GM18508 (cell line): ENCODE results near the gene CREBL2.

Experiments used
- ATAC-seq: cut with Tn5 transposase; IDR thresholded peaks from one replicate; pipeline ENCODE4 v1.9.1; 2021; ENCODE audit warnings: moderate number of reproducible peaks; ENCODE audit not compliant: insufficient read depth, unreplicated experiment

CREBL2 gene

DNA sequence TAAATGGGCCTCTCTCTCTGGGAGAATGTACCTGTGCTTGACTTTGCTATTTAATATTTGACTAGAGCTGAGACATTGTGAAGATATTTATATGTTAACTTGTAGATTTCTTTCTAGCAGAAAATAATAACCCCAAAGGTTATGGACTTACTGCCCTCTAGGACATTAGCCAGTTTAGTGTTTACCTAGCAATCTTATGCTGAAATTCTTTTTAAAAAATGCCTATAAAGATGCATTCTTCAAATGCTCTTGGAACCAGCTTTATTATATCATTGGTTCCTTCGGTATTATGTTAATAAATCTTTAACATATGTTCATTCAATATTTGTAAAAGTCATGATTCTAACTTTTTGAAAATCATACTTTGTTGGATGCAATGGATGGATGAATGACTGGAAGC lies 56.3 kb downstream of the CREBL2 start:
- ATAC-seq: no peak

- ATAC-seq: no peak
Observed at GRCh38 chr12:12669020-12669419, 57.3 kb downstream of the CREBL2 start.

GRCh38 chr12:12671850-12672660 lies 60.4 kb downstream of the CREBL2 start:
- no peak for ATAC-seq

GRCh38 chr12:12673296-12673695 lies 61.6 kb downstream of the CREBL2 start:
- ATAC-seq: no peak

DNA sequence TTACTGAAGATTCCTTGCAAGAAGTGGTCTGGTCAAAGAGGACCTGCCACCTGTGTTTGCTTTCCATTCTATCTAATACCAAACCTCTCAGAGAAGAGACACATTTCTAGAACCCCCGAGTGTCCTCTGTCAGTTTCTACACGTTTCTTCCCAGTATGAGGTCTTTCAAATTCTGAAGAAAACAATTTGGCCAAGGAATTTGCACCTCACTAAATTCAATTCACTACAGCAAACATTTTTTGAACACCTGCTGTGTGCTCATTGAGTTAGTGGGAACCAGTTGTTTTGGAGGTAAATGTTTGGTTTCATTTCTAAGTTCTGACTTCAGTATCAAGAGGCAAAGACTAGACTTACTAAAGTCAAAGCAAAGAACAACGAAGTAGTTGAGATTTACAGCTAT lies 64.9 kb downstream of the CREBL2 start:
- ATAC-seq: no peak

- no peak for ATAC-seq
Observed at GRCh38 chr12:12681061-12681765, 69.5 kb downstream of the CREBL2 start.

DNA sequence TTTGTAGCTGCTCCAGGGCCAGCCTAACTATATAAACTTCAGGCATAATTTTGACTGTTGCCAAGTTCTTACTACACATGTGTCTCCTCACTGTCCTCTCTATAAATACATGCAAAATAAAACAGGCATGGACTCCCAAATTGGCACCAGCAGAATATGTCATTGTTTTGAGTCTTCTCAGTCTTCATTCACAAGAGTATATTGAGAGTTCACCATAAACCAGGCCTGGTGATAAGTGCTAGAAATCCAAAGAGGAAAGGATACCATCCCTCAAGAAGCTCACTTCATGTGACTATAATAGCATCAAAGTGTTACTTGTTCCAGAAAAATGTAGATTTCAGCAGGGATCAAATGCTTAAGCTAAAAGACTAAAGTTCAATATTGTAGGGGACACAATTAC lies 70.6 kb downstream of the CREBL2 start:
- ATAC-seq: no peak

DNA sequence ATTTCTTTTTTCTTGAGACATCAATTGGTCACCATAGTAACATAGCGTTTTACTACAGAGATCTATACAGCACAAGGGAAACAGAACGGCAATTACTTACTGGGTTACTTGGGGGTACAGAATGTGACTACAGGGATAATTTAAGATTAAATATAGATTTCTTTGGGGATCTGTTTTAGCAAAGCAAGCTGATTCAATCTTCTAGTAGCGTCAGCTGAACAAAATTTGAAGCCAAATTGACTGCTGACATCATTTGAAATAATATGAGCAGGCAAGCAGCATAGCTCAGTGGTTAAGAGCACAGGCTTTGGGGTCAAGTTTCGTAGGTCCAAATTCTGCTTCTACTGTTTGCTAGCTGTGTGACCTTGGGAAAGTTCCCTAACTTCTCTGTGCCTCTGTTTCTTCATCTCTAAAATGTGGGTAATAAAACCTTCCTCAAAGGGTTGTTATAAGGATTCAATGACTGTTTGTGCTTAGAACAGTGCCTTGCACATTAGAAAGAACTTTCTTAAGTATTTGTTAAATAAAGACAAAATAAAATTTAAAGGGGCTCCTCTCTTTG lies 71.5 kb downstream of the CREBL2 start:
- ATAC-seq: no peak

DNA sequence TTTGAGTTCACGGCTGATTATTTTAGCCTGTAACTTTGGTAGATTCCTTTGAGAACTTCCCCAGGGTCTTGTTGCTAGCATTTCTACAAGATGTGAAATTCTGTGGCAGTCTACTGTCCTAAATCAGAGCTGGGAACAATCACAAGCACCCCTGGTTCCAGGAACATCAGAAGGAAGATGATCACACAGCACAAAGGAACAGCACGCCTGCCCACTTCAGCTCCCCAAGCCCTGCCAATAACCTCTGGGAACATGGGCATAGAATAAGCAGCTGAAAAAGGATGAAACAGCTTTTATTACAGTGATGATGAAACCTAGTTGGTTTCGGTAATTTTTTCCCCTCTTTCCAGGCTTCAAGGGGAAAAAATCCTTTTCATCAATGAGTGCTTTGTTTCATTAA lies 72.0 kb downstream of the CREBL2 start:
- no peak for ATAC-seq

- ATAC-seq: no peak
Observed at GRCh38 chr12:12684375-12685106, 72.9 kb downstream of the CREBL2 start.

DNA sequence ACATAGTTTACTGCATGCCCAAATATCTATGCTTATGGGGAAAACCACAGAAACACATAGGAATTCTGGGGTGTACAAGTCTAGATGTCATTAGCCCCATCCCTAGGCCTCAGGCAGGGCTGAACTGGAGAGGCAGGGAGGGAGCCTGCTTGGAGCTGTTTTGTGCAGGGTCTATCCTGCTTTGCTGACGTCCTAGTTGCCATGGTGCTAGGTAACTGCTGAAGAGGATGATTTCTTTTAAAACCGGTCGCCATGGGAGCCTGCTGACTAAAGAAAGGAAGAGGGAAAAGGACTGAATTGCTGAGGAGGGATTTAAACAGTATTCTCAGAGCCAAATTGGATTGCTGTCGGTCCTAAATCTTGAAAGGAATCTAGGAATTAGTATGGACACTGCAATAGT lies 73.6 kb downstream of the CREBL2 start:
- ATAC-seq: no peak

DNA sequence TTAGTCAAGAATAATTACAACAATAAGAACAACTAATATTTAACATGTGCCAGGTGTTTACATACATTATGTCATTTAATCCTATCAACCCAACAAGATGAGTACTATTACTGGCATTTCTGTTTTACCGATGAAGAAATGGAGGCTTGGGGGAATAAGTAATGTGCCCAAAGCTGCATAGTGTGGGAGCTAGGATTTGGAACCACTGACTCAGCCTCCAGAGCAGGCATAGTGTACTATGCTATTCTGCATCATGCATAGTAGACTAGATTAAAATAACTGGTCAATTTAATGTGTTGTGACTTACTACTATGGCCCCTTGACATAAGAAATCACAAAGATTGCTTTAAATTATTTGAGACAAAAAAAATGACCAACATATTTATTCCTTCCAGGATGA lies 74.8 kb downstream of the CREBL2 start:
- ATAC-seq: no peak

DNA sequence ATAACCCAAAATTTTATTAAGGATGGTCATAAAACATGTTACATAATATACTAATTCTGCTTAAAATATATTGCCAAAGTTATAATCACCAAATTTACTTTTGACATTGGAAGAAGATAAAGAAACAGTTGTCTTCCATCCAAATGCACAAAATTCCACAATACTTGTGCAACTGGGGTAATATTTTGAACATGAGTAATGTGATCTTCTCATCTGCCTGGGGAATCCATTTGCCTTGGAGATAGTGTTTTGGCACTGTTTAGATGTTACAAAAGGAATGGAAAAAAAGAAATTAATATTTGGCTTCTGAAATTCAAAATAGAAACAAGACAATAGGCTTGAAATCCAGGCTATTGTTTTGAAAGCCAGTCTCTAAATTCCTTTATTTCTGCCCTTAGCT lies 75.2 kb downstream of the CREBL2 start:
- no peak for ATAC-seq

- ATAC-seq: no peak
Observed at GRCh38 chr12:12689647-12690300, 78.1 kb downstream of the CREBL2 start.

GRCh38 chr12:12691549-12691948 lies 79.9 kb downstream of the CREBL2 start:
- ATAC-seq: no peak

DNA sequence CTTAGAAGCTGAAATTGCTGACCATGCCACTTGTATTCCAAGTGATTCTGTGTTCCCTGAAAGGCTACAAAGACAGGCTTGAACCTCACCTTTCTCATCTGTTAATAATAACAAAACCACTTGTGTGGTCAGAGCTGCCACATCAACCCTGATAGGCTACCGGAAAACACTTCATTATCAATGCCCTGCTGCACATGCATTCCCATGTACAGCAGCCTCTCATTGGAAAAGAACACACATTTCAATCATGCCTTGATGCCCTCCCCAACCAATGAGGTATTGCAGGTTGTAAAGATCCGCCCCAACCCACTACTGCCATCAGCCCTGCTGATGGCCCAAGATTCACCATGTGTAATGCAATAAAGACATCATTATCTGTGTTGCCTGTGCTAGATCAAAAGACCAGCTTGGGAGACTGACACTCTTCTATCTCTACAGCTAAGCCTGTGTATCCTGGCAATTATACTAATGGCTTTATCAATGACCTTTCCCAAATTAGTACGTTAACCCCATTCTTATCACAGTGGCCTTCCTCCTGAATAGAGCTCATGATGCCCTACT lies 81.5 kb downstream of the CREBL2 start:
- no peak for ATAC-seq
